ENCODE results near the gene PPIE.
"Not testable (repeated sequence)": the region's sequence is repeated elsewhere in the genome, so short reads cannot be mapped to it uniquely, and the experiment has no call there.

Gene PPIE

GRCh38 chr1:39781349-39781715 lies 42.6 kb downstream of the PPIE start:
- Histone ChIP-seq H3K9me3 (ENCODE audit: insufficient read depth, low read depth, low read length) (no peaks in the 10 kb centered on the region), H3K27me3 (ENCODE audit: insufficient read depth, low read length) (peaks cover 58% of the 10 kb centered on the region), H3K9ac (ENCODE audit: low read depth, low read length) (no peak overlapping the region), H3K36me3 (ENCODE audit: insufficient read depth, low read length) (no peaks in the 10 kb centered on the region), H3K4me3 (ENCODE audit: low read length) (no peak overlapping the region), H3K27ac (ENCODE audit: low read depth, low read length) (no peak overlapping the region), H3K4me1 (ENCODE audit: insufficient read depth, low read length) (no peaks in the 10 kb centered on the region)
- WGBS = 92% methylated on average over 2 of the region's 2 CpGs

- H3K36me3 ChIP-seq (ENCODE audit: insufficient read depth, low read length) = no peaks in the 10 kb centered on the region
- no peaks in the 10 kb centered on the region for H3K4me1 ChIP-seq (ENCODE audit: insufficient read depth, low read length)
- H3K9ac ChIP-seq (ENCODE audit: low read depth, low read length) = no peak overlapping the region
- no peak overlapping the region for H3K4me3 ChIP-seq (ENCODE audit: low read length)
- 90% methylated on average over 5 of the region's 6 CpGs for WGBS
- H3K9me3 ChIP-seq (ENCODE audit: insufficient read depth, low read depth, low read length) = no peaks in the 10 kb centered on the region
- H3K27ac ChIP-seq (ENCODE audit: low read depth, low read length) = no peak overlapping the region
- H3K27me3 ChIP-seq (ENCODE audit: insufficient read depth, low read length) = peaks cover 64% of the 10 kb centered on the region
These were observed 43.4 kb downstream of the PPIE start for GRCh38 chr1:39782103-39782502.

- not testable (repeated sequence) for H3K4me1 ChIP-seq (ENCODE audit: insufficient read depth, low read length); H3K4me3 ChIP-seq (ENCODE audit: low read length); H3K36me3 ChIP-seq (ENCODE audit: insufficient read depth, low read length); H3K27ac ChIP-seq (ENCODE audit: low read depth, low read length); H3K9me3 ChIP-seq (ENCODE audit: insufficient read depth, low read depth, low read length); H3K9ac ChIP-seq (ENCODE audit: low read depth, low read length)
- 85% methylated on average over 10 of the region's 10 CpGs for WGBS
- H3K27me3 ChIP-seq (ENCODE audit: insufficient read depth, low read length) = peaks cover 69% of the 10 kb centered on the region
These were observed 44.0 kb downstream of the PPIE start for GRCh38 chr1:39782685-39783084.

GRCh38 chr1:39786303-39787107 lies 47.8 kb downstream of the PPIE start:
- H3K9me3 ChIP-seq (ENCODE audit: insufficient read depth, low read depth, low read length); H3K27ac ChIP-seq (ENCODE audit: low read depth, low read length); H3K36me3 ChIP-seq (ENCODE audit: insufficient read depth, low read length); H3K9ac ChIP-seq (ENCODE audit: low read depth, low read length); H3K4me1 ChIP-seq (ENCODE audit: insufficient read depth, low read length); H3K4me3 ChIP-seq (ENCODE audit: low read length): not testable (repeated sequence)
- 93% methylated on average over 8 of the region's 12 CpGs for WGBS
- H3K27me3 ChIP-seq (ENCODE audit: insufficient read depth, low read length) = peaks cover 83% of the 10 kb centered on the region

- not testable (repeated sequence) for H3K9me3 ChIP-seq (ENCODE audit: insufficient read depth, low read depth, low read length); H3K36me3 ChIP-seq (ENCODE audit: insufficient read depth, low read length); H3K4me3 ChIP-seq (ENCODE audit: low read length); H3K9ac ChIP-seq (ENCODE audit: low read depth, low read length); H3K27ac ChIP-seq (ENCODE audit: low read depth, low read length); H3K4me1 ChIP-seq (ENCODE audit: insufficient read depth, low read length)
- WGBS = 96% methylated on average over 5 of the region's 5 CpGs
- H3K27me3 ChIP-seq (ENCODE audit: insufficient read depth, low read length) = peaks cover 86% of the 10 kb centered on the region
These were observed 48.4 kb downstream of the PPIE start for GRCh38 chr1:39787108-39787375.

GRCh38 chr1:39787468-39787867 lies 48.8 kb downstream of the PPIE start:
- Histone ChIP-seq H3K4me3 (ENCODE audit: low read length) (no peak overlapping the region), H3K4me1 (ENCODE audit: insufficient read depth, low read length) (no peaks in the 10 kb centered on the region), H3K27ac (ENCODE audit: low read depth, low read length) (no peak overlapping the region), H3K36me3 (ENCODE audit: insufficient read depth, low read length) (no peaks in the 10 kb centered on the region), H3K9ac (ENCODE audit: low read depth, low read length) (no peak overlapping the region), H3K9me3 (ENCODE audit: insufficient read depth, low read depth, low read length) (no peaks in the 10 kb centered on the region), H3K27me3 (ENCODE audit: insufficient read depth, low read length) (peaks cover 86% of the 10 kb centered on the region)
- WGBS = 72% methylated on average over 11 of the region's 11 CpGs

GRCh38 chr1:39787964-39788363 lies 49.3 kb downstream of the PPIE start:
- not testable (repeated sequence) for H3K4me1 ChIP-seq (ENCODE audit: insufficient read depth, low read length); H3K36me3 ChIP-seq (ENCODE audit: insufficient read depth, low read length); H3K9ac ChIP-seq (ENCODE audit: low read depth, low read length); H3K9me3 ChIP-seq (ENCODE audit: insufficient read depth, low read depth, low read length); H3K27ac ChIP-seq (ENCODE audit: low read depth, low read length); H3K4me3 ChIP-seq (ENCODE audit: low read length)
- 6% methylated on average over 54 of the region's 55 CpGs for WGBS
- peaks cover 87% of the 10 kb centered on the region for H3K27me3 ChIP-seq (ENCODE audit: insufficient read depth, low read length)

- 3% methylated on average over 51 of the region's 51 CpGs for WGBS
- H3K9me3 ChIP-seq (ENCODE audit: insufficient read depth, low read depth, low read length) = no peaks in the 10 kb centered on the region
- no peaks in the 10 kb centered on the region for H3K4me1 ChIP-seq (ENCODE audit: insufficient read depth, low read length)
- H3K4me3 ChIP-seq (ENCODE audit: low read length) = peak overlapping the region; percentile 51
- H3K36me3 ChIP-seq (ENCODE audit: insufficient read depth, low read length) = no peaks in the 10 kb centered on the region
- H3K9ac ChIP-seq (ENCODE audit: low read depth, low read length) = no peak overlapping the region
- no peak overlapping the region for H3K27ac ChIP-seq (ENCODE audit: low read depth, low read length)
- peaks cover 86% of the 10 kb centered on the region for H3K27me3 ChIP-seq (ENCODE audit: insufficient read depth, low read length)
These were observed 49.7 kb downstream of the PPIE start for GRCh38 chr1:39788426-39788757.

- H3K4me3 ChIP-seq (ENCODE audit: low read length) = peak within 1 kb of the TSS; percentile 51
- no peaks in the 10 kb centered on the region for H3K36me3 ChIP-seq (ENCODE audit: insufficient read depth, low read length)
- 0 out of 2 replicates have a peak within 1 kb of the TSS, but pooled peaks have one; percentile 20 for H3K9ac ChIP-seq (ENCODE audit: low read depth, low read length)
- H3K27ac ChIP-seq (ENCODE audit: low read depth, low read length) = no peak within 1 kb of the TSS
- no peaks in the 10 kb centered on the region for H3K9me3 ChIP-seq (ENCODE audit: insufficient read depth, low read depth, low read length)
- peaks cover 84% of the 10 kb centered on the region for H3K27me3 ChIP-seq (ENCODE audit: insufficient read depth, low read length)
- no peaks in the 10 kb centered on the region for H3K4me1 ChIP-seq (ENCODE audit: insufficient read depth, low read length)
- WGBS = 1% methylated on average over 91 of the region's 91 CpGs
These were observed 50.3 kb downstream of the PPIE start, which contains the start of gene BMP8B for GRCh38 chr1:39788758-39789570. TSS of gene BMP8B (minus strand) at chr1:39788865. CDS start at chr1:39788485, 380 bp downstream.

- Histone ChIP-seq H3K27me3 (ENCODE audit: insufficient read depth, low read length) (peaks cover 84% of the 10 kb centered on the region), H3K9me3 (ENCODE audit: insufficient read depth, low read depth, low read length) (no peaks in the 10 kb centered on the region), H3K27ac (ENCODE audit: low read depth, low read length) (no peak overlapping the region), H3K4me3 (ENCODE audit: low read length) (peak overlapping the region; percentile 51), H3K9ac (ENCODE audit: low read depth, low read length) (no peak overlapping the region), H3K36me3 (ENCODE audit: insufficient read depth, low read length) (no peaks in the 10 kb centered on the region), H3K4me1 (ENCODE audit: insufficient read depth, low read length) (no peaks in the 10 kb centered on the region)
- 40% methylated on average over 15 of the region's 15 CpGs for WGBS
These were observed 51.0 kb downstream of the PPIE start for GRCh38 chr1:39789571-39790110.

- no peaks in the 10 kb centered on the region for H3K4me1 ChIP-seq (ENCODE audit: insufficient read depth, low read length)
- no peak overlapping the region for H3K4me3 ChIP-seq (ENCODE audit: low read length)
- H3K27me3 ChIP-seq (ENCODE audit: insufficient read depth, low read length) = peaks cover 74% of the 10 kb centered on the region
- H3K27ac ChIP-seq (ENCODE audit: low read depth, low read length) = no peak overlapping the region
- H3K36me3 ChIP-seq (ENCODE audit: insufficient read depth, low read length) = no peaks in the 10 kb centered on the region
- WGBS = 92% methylated on average over 2 of the region's 2 CpGs
- no peaks in the 10 kb centered on the region for H3K9me3 ChIP-seq (ENCODE audit: insufficient read depth, low read depth, low read length)
- no peak overlapping the region for H3K9ac ChIP-seq (ENCODE audit: low read depth, low read length)
These were observed 53.2 kb downstream of the PPIE start for GRCh38 chr1:39791838-39792237.
